Naive thymus-derived CD8-positive, alpha-beta T cell (primary cell): Measurements from ENCODE around the gene SPATA31C1. TPM values are rescaled to one million over a fixed set of nuclear protein-coding genes. Genes with fewer than 3 reads are reported as not detected.
"Not testable (repeated sequence)": the region's sequence is repeated elsewhere in the genome, so short reads cannot be mapped to it uniquely, and the experiment has no call there.

ENCODE experiments used
- ATAC-seq, 2 donors: fragments of 150-1000 bp; cut with Tn5 transposase in 1 of 2; sonication (Bioruptor Pico), chemical (Tn5 transposase) in 1 of 2; 1 replicate in 1 of 2; 2 replicates in 1 of 2; pipeline ENCODE4 v1.10.0; 2021; ENCODE audit warnings: mild to moderate bottlenecking in 2 of 2, moderate library complexity in 2 of 2
- POLR2A ChIA-PET: fragments of 350-600 bp; sonication (Branson Sonifier 250); formaldehyde crosslinking; loops from one replicate; lab custom pipeline; 2021; ENCODE audit warnings: antibody characterized with exemption; lab: Charles Lee
- DNase-seq, 10 donors: peaks; one replicate each; pipeline versions ENCODE4 v3.0.0 to v3.0.0-alpha.2; 2020 to 2022
- H3K27ac Mint-ChIP-seq, 10 donors: one replicate each; pipeline ENCODE4 v1.8.0; 2020 to 2022; ENCODE audit warnings: mild to moderate bottlenecking in 10 of 10, mixed read lengths in 10 of 10, moderate library complexity in 4 of 10, inconsistent platforms in 1 of 10
- H3K27me3 Mint-ChIP-seq, 5 donors: one replicate each; pipeline ENCODE4 v1.8.0; 2021 to 2022; ENCODE audit warnings: mixed read lengths in 5 of 5
- H3K36me3 Mint-ChIP-seq, 3 donors: one replicate each; pipeline ENCODE4 v1.8.0; 2020 to 2022; ENCODE audit warnings: mixed read lengths in 3 of 3, mild to moderate bottlenecking in 2 of 3, inconsistent platforms in 1 of 3
- H3K4me1 Mint-ChIP-seq, 4 donors: one replicate each; pipeline ENCODE4 v1.8.0; 2021 to 2022; ENCODE audit warnings: mixed read lengths in 4 of 4
- H3K4me3 Mint-ChIP-seq, 10 donors: one replicate each; pipeline ENCODE4 v1.8.0; 2020 to 2022; ENCODE audit warnings: mild to moderate bottlenecking in 10 of 10, mixed read lengths in 10 of 10, moderate library complexity in 6 of 10, inconsistent platforms in 1 of 10
- H3K9me3 Mint-ChIP-seq, 9 donors: one replicate each; pipeline ENCODE4 v1.8.0; 2020 to 2022; ENCODE audit warnings: mixed read lengths in 9 of 9, mild to moderate bottlenecking in 3 of 9, inconsistent platforms in 1 of 9, moderate library complexity in 1 of 9
- polyA plus RNA-seq, 3 donors: library from polyadenylated mRNA; unstranded; fragments of 300-500 nt; fragmentation: Illumina TruSeq; gene quantifications; one replicate each; pipeline ENCODE4 v1.2.3, GENCODE V29; 2021
- total RNA-seq, 8 experiments: library from RNA in 2 of 8; stranded (reverse) in 2 of 8; gene quantifications; one replicate each; pipeline ENCODE4 v1.2.3 and lab custom pipeline; 2021 to 2026

SPATA31C1 gene
- total RNA-seq (not detected), polyA plus RNA-seq (not detected), total RNA-seq (lab: John Stamatoyannopoulos, UW) (0 reads per million in 6 experiments)

DNA sequence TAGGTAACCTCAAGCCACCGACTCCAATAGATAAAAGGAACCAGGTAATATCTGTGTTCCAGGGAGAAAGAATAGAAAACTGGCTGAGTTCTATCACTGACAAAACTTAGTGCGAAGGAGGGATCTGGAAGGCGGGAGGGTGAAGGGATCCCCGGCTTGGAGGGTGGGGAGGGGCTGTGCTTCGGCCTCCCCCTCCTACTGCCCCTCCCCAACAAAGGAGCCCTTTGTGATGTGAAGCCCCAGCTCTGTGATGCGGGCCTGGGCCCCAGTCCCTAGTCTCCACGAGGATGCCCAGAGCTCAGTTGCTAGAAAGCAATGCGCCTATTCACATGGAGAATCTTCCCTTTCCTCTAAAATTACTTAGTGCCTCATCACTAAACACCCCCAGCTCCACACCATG lies at the start of gene SPATA31C1:
Gene SPATA31C1, plus strand, starts transcription at position 301 of the 400 bp plus-strand sequence.
- ATAC-seq, H3K4me1 Mint-ChIP-seq, H3K27ac Mint-ChIP-seq, DNase-seq, H3K27me3 Mint-ChIP-seq, H3K4me3 Mint-ChIP-seq, H3K9me3 Mint-ChIP-seq, H3K36me3 Mint-ChIP-seq, POLR2A ChIA-PET: not testable (repeated sequence)

DNA sequence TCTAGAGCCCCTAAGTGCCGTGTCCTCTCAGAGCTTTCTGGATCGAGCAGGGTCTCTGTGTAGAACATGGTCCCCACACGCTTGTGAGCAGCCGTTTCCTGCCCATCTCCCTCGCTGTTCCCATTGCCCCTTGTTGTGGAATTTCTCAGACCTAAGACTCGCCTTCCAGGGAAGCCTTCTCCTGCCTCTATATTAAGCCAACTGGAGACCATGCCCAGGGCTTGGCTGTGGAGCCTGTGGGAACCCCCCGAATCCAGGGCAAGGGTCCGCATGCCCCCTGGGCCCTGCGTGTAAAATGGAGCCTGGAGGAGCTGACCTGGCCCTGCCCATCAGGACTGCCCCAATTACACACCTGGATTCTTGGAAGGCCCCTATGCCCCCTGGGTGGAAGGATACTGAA lies 49.6 kb upstream of the SPATA31C1 start:
- no peak for DNase-seq
- no peak for ATAC-seq
- Mint-ChIP-seq H3K36me3 (no peaks in the 10 kb centered on the region), H3K27ac (no peak overlapping the region), H3K9me3 (no peaks in the 10 kb centered on the region), H3K4me3 (no peak overlapping the region), H3K27me3 (peaks cover 1 to 14% (median 7%) of the 10 kb centered on the region in 5 donors), H3K4me1 (peaks cover 0 to 6% (median 0%) of the 10 kb centered on the region in 4 donors)
- POLR2A ChIA-PET = no interaction called here

- Mint-ChIP-seq H3K4me3 (no peak overlapping the region), H3K9me3 (no peaks in the 10 kb centered on the region), H3K4me1 (peaks cover 0 to 6% (median 0%) of the 10 kb centered on the region in 4 donors), H3K27ac (no peak overlapping the region), H3K27me3 (peaks cover 1 to 17% (median 8%) of the 10 kb centered on the region in 5 donors), H3K36me3 (no peaks in the 10 kb centered on the region)
- ATAC-seq (no peak), DNase-seq (no peak)
- POLR2A ChIA-PET = no interaction called here
Observed at GRCh38 chr9:87868635-87869034, 49.1 kb upstream of the SPATA31C1 start.

DNA sequence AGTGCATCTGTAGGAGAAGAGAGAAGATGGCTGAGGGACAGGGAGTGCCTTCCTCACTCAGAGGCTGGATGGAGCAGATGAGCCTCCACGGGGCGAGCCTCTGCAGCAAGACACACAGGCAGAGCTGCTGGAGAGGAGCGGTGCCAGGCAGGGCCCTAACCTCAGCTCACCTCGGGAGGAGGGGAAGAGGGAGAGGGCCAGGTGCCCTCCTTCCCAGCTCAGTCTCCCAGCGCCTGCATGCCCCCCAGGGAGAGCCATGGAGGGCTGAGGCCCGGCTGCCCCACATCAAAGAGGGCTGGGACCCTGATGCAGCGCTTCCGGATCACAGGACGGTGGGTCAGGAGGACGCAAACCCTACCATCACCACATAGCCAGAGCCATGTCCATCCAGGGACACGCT lies 48.7 kb upstream of the SPATA31C1 start:
- H3K4me1 Mint-ChIP-seq = peaks cover 0 to 6% (median 0%) of the 10 kb centered on the region in 4 donors
- H3K9me3 Mint-ChIP-seq = no peaks in the 10 kb centered on the region
- H3K27me3 Mint-ChIP-seq = peaks cover 1 to 17% (median 8%) of the 10 kb centered on the region in 5 donors
- ATAC-seq (no peak), DNase-seq (no peak)
- POLR2A ChIA-PET = no interaction called here
- H3K27ac Mint-ChIP-seq = no peak overlapping the region
- H3K4me3 Mint-ChIP-seq = no peak overlapping the region
- no peaks in the 10 kb centered on the region for H3K36me3 Mint-ChIP-seq

- ATAC-seq (no peak), DNase-seq (no peak)
- no peaks in the 10 kb centered on the region for H3K36me3 Mint-ChIP-seq
- H3K9me3 Mint-ChIP-seq = no peaks in the 10 kb centered on the region
- no peak overlapping the region for H3K27ac Mint-ChIP-seq
- H3K27me3 Mint-ChIP-seq = peaks cover 4 to 22% (median 16%) of the 10 kb centered on the region in 5 donors
- H3K4me1 Mint-ChIP-seq = peaks cover 0 to 9% (median 0%) of the 10 kb centered on the region in 4 donors
- POLR2A ChIA-PET = no interaction called here
- no peak overlapping the region for H3K4me3 Mint-ChIP-seq
Observed at GRCh38 chr9:87871425-87872078, 46.2 kb upstream of the SPATA31C1 start.

DNA sequence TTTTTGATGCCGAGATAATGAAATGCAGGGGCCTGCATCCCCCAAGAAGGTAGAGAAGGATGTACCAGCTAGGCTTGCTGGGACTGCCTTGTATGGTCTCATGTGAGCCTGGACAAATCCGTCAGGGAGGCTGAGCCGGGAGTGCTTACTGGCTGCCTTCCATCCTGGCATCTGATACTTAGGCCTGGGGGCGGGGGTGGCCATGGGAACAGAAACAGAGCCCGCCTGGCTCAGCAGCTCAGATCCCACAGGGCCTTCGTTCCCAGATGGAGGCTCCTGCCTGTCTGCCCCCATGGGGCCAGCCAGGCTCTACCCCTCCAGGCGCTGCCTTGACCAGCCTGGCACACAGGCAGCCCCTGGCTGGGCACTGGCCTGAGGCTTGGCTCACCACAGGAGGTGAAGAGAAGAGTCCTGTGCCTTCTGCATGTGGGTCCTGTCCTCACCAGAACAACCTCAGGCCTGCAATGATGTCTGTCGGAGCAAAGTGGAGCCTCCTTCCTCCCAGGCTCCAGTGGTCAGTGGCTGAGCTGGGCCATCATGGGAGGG lies 45.6 kb upstream of the SPATA31C1 start:
- no peaks in the 10 kb centered on the region for H3K9me3 Mint-ChIP-seq
- H3K4me3 Mint-ChIP-seq = no peak overlapping the region
- ATAC-seq (no peak), DNase-seq (no peak)
- peaks cover 4 to 22% (median 19%) of the 10 kb centered on the region in 5 donors for H3K27me3 Mint-ChIP-seq
- no peaks in the 10 kb centered on the region for H3K36me3 Mint-ChIP-seq
- POLR2A ChIA-PET = no interaction called here
- H3K27ac Mint-ChIP-seq = no peak overlapping the region
- peaks cover 0 to 9% (median 0%) of the 10 kb centered on the region in 4 donors for H3K4me1 Mint-ChIP-seq

DNA sequence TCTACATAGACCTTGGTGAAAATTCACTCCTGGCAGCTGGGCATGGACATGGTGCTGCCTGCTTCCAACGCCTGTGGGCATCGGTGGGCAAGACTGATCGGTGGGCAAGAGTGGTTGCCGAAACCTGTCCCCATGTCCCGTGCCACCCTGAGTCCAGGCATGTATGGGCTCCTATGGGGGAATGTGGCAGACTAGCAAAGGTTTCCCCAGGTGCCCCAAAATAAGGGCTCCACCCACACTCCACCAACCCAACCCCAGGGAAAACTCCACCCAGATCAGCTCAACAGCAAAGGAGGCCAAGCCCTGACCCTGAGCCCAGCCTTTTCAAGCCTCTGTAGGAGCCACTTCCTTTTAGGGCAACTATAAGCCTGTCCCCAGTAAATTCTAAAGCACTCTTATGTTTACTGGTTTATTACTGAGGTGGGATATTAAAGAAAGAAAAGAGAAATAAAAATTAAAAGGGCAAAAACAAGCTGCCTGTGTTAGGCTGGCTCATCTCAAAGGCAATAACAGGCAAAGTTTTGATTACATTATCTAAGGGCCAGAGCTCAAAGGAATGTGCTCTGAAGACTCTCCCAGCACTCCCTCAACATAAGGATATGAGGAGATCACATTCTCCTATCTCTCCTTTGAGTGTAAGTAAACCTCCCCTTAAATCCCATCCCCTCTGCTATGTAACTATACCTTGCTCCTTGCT lies 44.0 kb upstream of the SPATA31C1 start:
- Mint-ChIP-seq H3K27me3 (peaks cover 4 to 31% (median 22%) of the 10 kb centered on the region in 5 donors), H3K36me3 (no peaks in the 10 kb centered on the region), H3K9me3 (no peaks in the 10 kb centered on the region), H3K4me1 (peaks cover 0 to 9% (median 0%) of the 10 kb centered on the region in 4 donors), H3K27ac (no peak overlapping the region), H3K4me3 (no peak overlapping the region)
- DNase-seq = no peak
- POLR2A ChIA-PET = no interaction called here
- ATAC-seq = no peak

- no peak overlapping the region for H3K27ac Mint-ChIP-seq
- POLR2A ChIA-PET = no interaction called here
- DNase-seq (no peak), ATAC-seq (no peak)
- H3K9me3 Mint-ChIP-seq = no peaks in the 10 kb centered on the region
- peaks cover 4 to 31% (median 22%) of the 10 kb centered on the region in 5 donors for H3K27me3 Mint-ChIP-seq
- H3K36me3 Mint-ChIP-seq = no peaks in the 10 kb centered on the region
- no peak overlapping the region for H3K4me3 Mint-ChIP-seq
- peaks cover 0 to 9% (median 0%) of the 10 kb centered on the region in 4 donors for H3K4me1 Mint-ChIP-seq
Observed at GRCh38 chr9:87874304-87874623, 43.5 kb upstream of the SPATA31C1 start.

- H3K4me3 Mint-ChIP-seq = no peak overlapping the region
- H3K27ac Mint-ChIP-seq = no peak overlapping the region
- ATAC-seq = no peak
- H3K36me3 Mint-ChIP-seq = no peaks in the 10 kb centered on the region
- no peaks in the 10 kb centered on the region for H3K9me3 Mint-ChIP-seq
- peaks cover 0 to 3% (median 0%) of the 10 kb centered on the region in 4 donors for H3K4me1 Mint-ChIP-seq
- no peak for DNase-seq
- POLR2A ChIA-PET = no interaction called here
- peaks cover 2 to 30% (median 22%) of the 10 kb centered on the region in 5 donors for H3K27me3 Mint-ChIP-seq
Observed at GRCh38 chr9:87875060-87875459, 42.7 kb upstream of the SPATA31C1 start.

- Mint-ChIP-seq H3K9me3 (no peaks in the 10 kb centered on the region), H3K36me3 (no peaks in the 10 kb centered on the region), H3K4me3 (no peak overlapping the region), H3K27ac (no peak overlapping the region), H3K4me1 (peaks cover 0 to 3% (median 0%) of the 10 kb centered on the region in 4 donors), H3K27me3 (peaks cover 2 to 35% (median 21%) of the 10 kb centered on the region in 5 donors)
- ATAC-seq (no peak), DNase-seq (no peak)
- POLR2A ChIA-PET = no interaction called here
Observed at GRCh38 chr9:87875831-87876545, 41.8 kb upstream of the SPATA31C1 start.

- Mint-ChIP-seq H3K27me3 (peaks cover 2 to 35% (median 21%) of the 10 kb centered on the region in 5 donors), H3K4me1 (peaks cover 0 to 3% (median 0%) of the 10 kb centered on the region in 4 donors), H3K36me3 (no peaks in the 10 kb centered on the region), H3K27ac (no peak overlapping the region), H3K4me3 (no peak overlapping the region), H3K9me3 (no peaks in the 10 kb centered on the region)
- DNase-seq (no peak), ATAC-seq (no peak)
- POLR2A ChIA-PET = no interaction called here
Observed at GRCh38 chr9:87876708-87877107, 41.1 kb upstream of the SPATA31C1 start.

GRCh38 chr9:87878989-87879511 lies 38.7 kb upstream of the SPATA31C1 start:
- Mint-ChIP-seq H3K4me1 (peaks cover 0 to 3% (median 0%) of the 10 kb centered on the region in 4 donors), H3K9me3 (no peaks in the 10 kb centered on the region), H3K27me3 (peaks cover 1 to 35% (median 14%) of the 10 kb centered on the region in 5 donors), H3K36me3 (no peaks in the 10 kb centered on the region), H3K27ac (no peak overlapping the region), H3K4me3 (no peak overlapping the region)
- DNase-seq = no peak
- POLR2A ChIA-PET = no interaction called here
- no peak for ATAC-seq
